ENCODE data around the gene SFXN3. TPM values are rescaled to one million over a fixed set of nuclear protein-coding genes. Genes with fewer than 3 reads are reported as not detected.
A peak's percentile ranks its signal among the peaks of the same experiment; 100 is the strongest.

Gene SFXN3
- total and polyA plus RNA-seq, 2 donors from 2014 or later, result 23.3 to 51.6 TPM

- Histone ChIP-seq H3K4me1 (ENCODE audit: control insufficient read depth in 2 of 3, insufficient read depth in 2 of 3, low read depth in 1 of 3, low read length in 3 of 3) (peaks cover 0 to 19% (median 0%) of the 10 kb centered on the region in 3 donors), H3K36me3 (ENCODE audit: control insufficient read depth in 2 of 3, insufficient read depth in 3 of 3, low read length in 3 of 3) (no peaks in the 10 kb centered on the region), H3K4me3 (ENCODE audit: low read length in 3 of 3) (peak overlapping the region; percentile 26 to 67 (median 50)), H3K27ac (ENCODE audit: low read depth in 2 of 2, low read length in 2 of 2) (no peak overlapping the region), H3K9ac (ENCODE audit: low read length in 3 of 3) (peak overlapping the region in 2 of 3 donors; percentile 26 to 51), H3K9me3 (ENCODE audit: control insufficient read depth in 2 of 3, insufficient read depth in 1 of 3, low read length in 3 of 3) (no peaks in the 10 kb centered on the region), H3K27me3 (ENCODE audit: control insufficient read depth, insufficient read depth, low read length) (peaks cover 7% of the 10 kb centered on the region)
- no peak for FAIRE-seq
- peak; percentile 95 for TF ChIP-seq CTCF (IDR thresholded peaks at IDR 0.05; ENCODE audit: borderline replicate concordance, extremely low read depth, insufficient read depth)
- peak; percentile 84 to 93 (median 91) for DNase-seq
- intact Hi-C loops (cut with DNase I), result no loop called here
These were observed 36.5 kb downstream of the SFXN3 start for GRCh38 chr10:101067356-101068083.

DNA sequence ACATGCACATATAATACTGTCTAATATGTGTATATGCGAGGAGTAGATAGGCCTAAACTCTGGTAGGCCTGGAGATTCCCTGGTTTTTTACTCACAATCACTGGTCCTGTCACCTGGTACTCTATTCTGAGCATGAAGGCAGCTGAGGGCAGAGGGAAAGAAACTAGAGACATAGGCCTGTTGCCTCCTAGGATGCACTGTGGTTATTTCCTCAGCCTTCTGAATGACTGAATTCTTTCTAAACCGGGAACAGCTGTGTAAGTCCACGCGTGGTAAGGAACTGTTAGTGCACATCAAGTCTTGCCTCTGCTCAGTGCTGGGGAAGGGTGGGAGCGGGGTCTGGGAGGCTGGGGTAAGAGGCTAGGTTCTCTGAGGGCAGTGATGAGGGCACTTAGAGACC lies 38.4 kb downstream of the SFXN3 start:
- Histone ChIP-seq H3K4me1 (ENCODE audit: control insufficient read depth in 2 of 3, insufficient read depth in 2 of 3, low read depth in 1 of 3, low read length in 3 of 3) (peaks cover 0 to 15% (median 0%) of the 10 kb centered on the region in 3 donors), H3K4me3 (ENCODE audit: low read length in 3 of 3) (no peak overlapping the region), H3K9me3 (ENCODE audit: control insufficient read depth in 2 of 3, insufficient read depth in 1 of 3, low read length in 3 of 3) (no peaks in the 10 kb centered on the region), H3K27ac (ENCODE audit: low read depth in 2 of 2, low read length in 2 of 2) (no peak overlapping the region), H3K27me3 (ENCODE audit: control insufficient read depth, insufficient read depth, low read length) (peaks cover 3% of the 10 kb centered on the region), H3K36me3 (ENCODE audit: control insufficient read depth in 2 of 3, insufficient read depth in 3 of 3, low read length in 3 of 3) (no peaks in the 10 kb centered on the region), H3K9ac (ENCODE audit: low read length in 3 of 3) (no peak overlapping the region)
- DNase-seq (no peak), FAIRE-seq (no peak)
- intact Hi-C loops (cut with DNase I), result no loop called here
- TF ChIP-seq CTCF (IDR thresholded peaks at IDR 0.05; ENCODE audit: borderline replicate concordance, extremely low read depth, insufficient read depth), result no peak

GRCh38 chr10:101070098-101070497 lies 39.1 kb downstream of the SFXN3 start:
- DNase-seq (no peak), FAIRE-seq (no peak)
- Histone ChIP-seq H3K27me3 (ENCODE audit: control insufficient read depth, insufficient read depth, low read length) (peaks cover 3% of the 10 kb centered on the region), H3K9me3 (ENCODE audit: control insufficient read depth in 2 of 3, insufficient read depth in 1 of 3, low read length in 3 of 3) (no peaks in the 10 kb centered on the region), H3K9ac (ENCODE audit: low read length in 3 of 3) (no peak overlapping the region), H3K4me1 (ENCODE audit: control insufficient read depth in 2 of 3, insufficient read depth in 2 of 3, low read depth in 1 of 3, low read length in 3 of 3) (peaks cover 0 to 15% (median 0%) of the 10 kb centered on the region in 3 donors), H3K27ac (ENCODE audit: low read depth in 2 of 2, low read length in 2 of 2) (no peak overlapping the region), H3K4me3 (ENCODE audit: low read length in 3 of 3) (no peak overlapping the region), H3K36me3 (ENCODE audit: control insufficient read depth in 2 of 3, insufficient read depth in 3 of 3, low read length in 3 of 3) (no peaks in the 10 kb centered on the region)
- TF ChIP-seq CTCF (IDR thresholded peaks at IDR 0.05; ENCODE audit: borderline replicate concordance, extremely low read depth, insufficient read depth), result no peak
- intact Hi-C loops (cut with DNase I), result no loop called here

All from kidney (tissue), 14 donors.